Brain microvascular endothelial cell (primary cell): ENCODE results near the gene MSANTD1.
A peak's percentile ranks its signal among the peaks of the same experiment; 100 is the strongest.

ENCODE experiments used
- DNase-seq: peaks from one replicate; pipeline ENCODE4 v3.0.0-alpha.2; 2020
- H3K27ac ChIP-seq: fragments of 250-450 bp; sonication (Bioruptor Pico); 2 replicates; pipeline ENCODE4 v1.5.1; 2020; ENCODE audit warnings: mild to moderate bottlenecking, moderate library complexity
- H3K27me3 ChIP-seq: fragments of 250-450 bp; sonication (Bioruptor Pico); replicated peaks from 2 replicates; pipeline ENCODE4 v1.5.1; 2020; ENCODE audit warnings: mild to moderate bottlenecking
- H3K36me3 ChIP-seq: fragments of 250-450 bp; sonication (Bioruptor Pico); replicated peaks from 2 replicates; pipeline ENCODE4 v1.5.1; 2020; ENCODE audit warnings: mild to moderate bottlenecking
- H3K4me3 ChIP-seq: 2 replicates; pipeline ENCODE4 v1.5.1; 2011; ENCODE audit warnings: low read depth, mild to moderate bottlenecking, control low read depth, low read length, moderate library complexity
- in situ Hi-C: cut with HindIII; loops from 2 replicates; pipeline ENCODE4 v1.10.0; 2017; ENCODE audit warnings: low sequenced_read_pairs, low pct_ligation_motif_present
- TF ChIP-seq, protein P1 (sequence below): IDR thresholded peaks from 2 replicates; pipeline ENCODE4 v1.5.1; 2011; ENCODE audit warnings: low read depth, mild to moderate bottlenecking, moderate library complexity, low read length, control low read depth, inconsistent platforms; ENCODE audit errors: missing control alignments

MSANTD1 gene

GRCh38 chr4:3287972-3288570 lies 39.1 kb downstream of the MSANTD1 start:
- TF ChIP-seq, protein P1, sequence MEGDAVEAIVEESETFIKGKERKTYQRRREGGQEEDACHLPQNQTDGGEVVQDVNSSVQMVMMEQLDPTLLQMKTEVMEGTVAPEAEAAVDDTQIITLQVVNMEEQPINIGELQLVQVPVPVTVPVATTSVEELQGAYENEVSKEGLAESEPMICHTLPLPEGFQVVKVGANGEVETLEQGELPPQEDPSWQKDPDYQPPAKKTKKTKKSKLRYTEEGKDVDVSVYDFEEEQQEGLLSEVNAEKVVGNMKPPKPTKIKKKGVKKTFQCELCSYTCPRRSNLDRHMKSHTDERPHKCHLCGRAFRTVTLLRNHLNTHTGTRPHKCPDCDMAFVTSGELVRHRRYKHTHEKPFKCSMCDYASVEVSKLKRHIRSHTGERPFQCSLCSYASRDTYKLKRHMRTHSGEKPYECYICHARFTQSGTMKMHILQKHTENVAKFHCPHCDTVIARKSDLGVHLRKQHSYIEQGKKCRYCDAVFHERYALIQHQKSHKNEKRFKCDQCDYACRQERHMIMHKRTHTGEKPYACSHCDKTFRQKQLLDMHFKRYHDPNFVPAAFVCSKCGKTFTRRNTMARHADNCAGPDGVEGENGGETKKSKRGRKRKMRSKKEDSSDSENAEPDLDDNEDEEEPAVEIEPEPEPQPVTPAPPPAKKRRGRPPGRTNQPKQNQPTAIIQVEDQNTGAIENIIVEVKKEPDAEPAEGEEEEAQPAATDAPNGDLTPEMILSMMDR = no peak
- H3K4me3 ChIP-seq = no peak overlapping the region
- DNase-seq = no peak
- no peak overlapping the region for H3K27ac ChIP-seq
- H3K36me3 ChIP-seq = no peaks in the 10 kb centered on the region
- peaks cover 4% of the 10 kb centered on the region for H3K27me3 ChIP-seq
- in situ Hi-C loops = no loop called here

- Histone ChIP-seq H3K4me3 (no peak overlapping the region), H3K27me3 (peaks cover 4% of the 10 kb centered on the region), H3K27ac (no peak overlapping the region), H3K36me3 (no peaks in the 10 kb centered on the region)
- in situ Hi-C loops = no loop called here
- TF ChIP-seq, protein P1 = no peak
- DNase-seq = no peak
These were observed 39.7 kb downstream of the MSANTD1 start for GRCh38 chr4:3288571-3289094.

DNA sequence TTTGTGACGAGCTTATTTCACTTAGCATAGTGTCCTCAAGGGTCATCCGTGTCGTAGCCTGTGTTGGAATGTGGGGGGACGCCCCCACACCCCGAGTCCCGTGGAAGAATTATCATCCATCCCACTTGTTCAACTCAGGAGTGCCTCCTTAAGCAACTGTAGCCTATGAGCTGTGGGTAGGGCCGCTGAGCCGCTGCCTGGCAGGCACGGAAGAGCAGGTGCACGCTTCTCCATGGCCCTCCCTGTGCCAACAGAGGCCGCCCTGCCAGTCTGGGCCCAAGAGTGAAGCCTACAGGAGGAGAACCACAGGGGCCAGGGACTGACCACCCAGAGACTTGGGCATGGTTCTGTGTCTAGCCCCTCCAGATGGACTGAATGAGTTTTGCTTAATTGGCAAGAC lies 41.5 kb downstream of the MSANTD1 start:
- no peaks in the 10 kb centered on the region for H3K36me3 ChIP-seq
- H3K4me3 ChIP-seq = no peak overlapping the region
- DNase-seq = no peak
- in situ Hi-C loops = no loop called here
- TF ChIP-seq, protein P1 = no peak
- H3K27me3 ChIP-seq = peaks cover 4% of the 10 kb centered on the region
- no peak overlapping the region for H3K27ac ChIP-seq

DNA sequence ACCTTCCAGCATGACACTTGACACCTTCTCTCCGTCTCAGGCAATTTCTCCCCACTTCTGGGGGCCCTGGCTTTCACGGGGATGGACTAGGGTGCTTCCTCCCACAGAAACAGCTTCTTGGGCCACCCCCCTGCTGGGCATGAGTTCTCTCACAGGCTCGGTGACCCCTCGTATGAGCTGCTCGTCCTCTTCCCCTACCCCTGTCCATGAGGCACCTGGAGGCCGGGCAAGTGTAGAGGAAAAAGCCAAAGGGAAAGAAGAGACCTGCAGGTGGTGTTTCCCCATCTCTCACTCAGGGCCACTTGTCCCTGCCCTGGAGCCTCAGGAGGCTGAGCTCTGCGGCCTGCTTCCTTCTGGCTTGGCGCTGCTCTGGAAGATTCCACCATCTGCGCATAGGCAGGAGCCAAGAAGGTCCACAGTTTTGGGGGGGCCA lies 41.9 kb downstream of the MSANTD1 start:
- DNase-seq = no peak
- peaks cover 4% of the 10 kb centered on the region for H3K27me3 ChIP-seq
- no peak overlapping the region for H3K4me3 ChIP-seq
- H3K36me3 ChIP-seq = no peaks in the 10 kb centered on the region
- H3K27ac ChIP-seq = no peak overlapping the region
- TF ChIP-seq, protein P1 = no peak
- in situ Hi-C loops = no loop called here

DNA sequence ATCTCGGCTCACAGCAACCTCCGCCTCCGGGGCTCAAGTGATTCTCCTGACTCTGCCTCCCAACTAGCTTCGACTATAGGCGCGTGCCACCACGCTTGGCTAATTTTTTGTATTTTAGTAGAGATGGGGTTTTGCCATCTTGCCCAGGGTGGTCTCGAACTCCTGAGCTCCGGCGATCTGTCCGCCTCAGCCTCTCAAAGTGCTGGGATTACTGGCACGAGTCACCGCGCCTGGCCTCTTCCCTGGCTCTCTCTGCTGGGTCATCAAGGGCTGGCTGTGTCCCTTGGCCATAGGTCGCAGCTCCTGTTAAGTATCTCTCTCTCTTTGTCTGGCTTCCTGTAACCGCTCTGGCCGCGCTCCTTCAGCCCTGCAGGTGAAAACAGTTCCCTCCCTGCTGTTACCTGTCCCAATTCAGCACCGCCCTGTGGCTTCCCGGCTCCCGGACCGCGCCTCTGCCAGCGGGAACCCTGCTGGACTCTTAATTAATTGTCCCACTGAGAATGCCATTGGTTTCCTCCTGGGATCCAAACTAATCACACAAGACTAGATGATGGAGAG lies 42.5 kb downstream of the MSANTD1 start:
- TF ChIP-seq, protein P1 = no peak
- Histone ChIP-seq H3K27me3 (peaks cover 4% of the 10 kb centered on the region), H3K27ac (no peak overlapping the region), H3K36me3 (no peaks in the 10 kb centered on the region), H3K4me3 (peak overlapping the region; percentile 76)
- no peak for DNase-seq
- in situ Hi-C loops = no loop called here
